GM19463 (cell line): ENCODE results near the gene OR7D4.
"Not testable (repeated sequence)": the region's sequence is repeated elsewhere in the genome, so short reads cannot be mapped to it uniquely, and the experiment has no call there.

ENCODE experiments used
- ATAC-seq: cut with Tn5 transposase; IDR thresholded peaks from one replicate; pipeline ENCODE4 v1.9.1; 2021; ENCODE audit warnings: mild to moderate bottlenecking, moderate library complexity; ENCODE audit not compliant: unreplicated experiment

Gene OR7D4

GRCh38 chr19:9219489-9219888 lies at the start of gene OR7D4:
TSS of gene OR7D4 (minus strand) at chr19:9219589. CDS start at chr19:9214837, 4,752 bp downstream.
- no peak for ATAC-seq

GRCh38 chr19:9251236-9251635 lies 31.8 kb upstream of the OR7D4 start:
- no peak for ATAC-seq

DNA sequence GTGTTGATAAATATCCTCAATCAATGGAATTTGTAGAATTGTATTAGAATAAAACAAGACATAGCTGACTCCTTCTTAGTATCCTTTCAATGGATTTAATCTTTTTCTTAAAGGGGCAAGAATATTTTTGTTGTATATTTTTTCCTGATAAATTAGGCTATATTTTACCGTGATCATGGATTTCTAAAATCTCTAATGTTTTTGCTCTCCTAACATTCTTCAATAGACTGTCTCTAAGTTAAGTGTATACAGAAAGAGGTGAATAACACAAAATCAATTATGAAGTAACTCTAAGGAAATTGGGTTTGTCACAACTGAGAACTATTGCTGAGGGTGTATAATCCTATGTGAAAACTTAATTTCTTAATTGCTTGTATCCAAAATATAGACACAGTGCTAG lies 31.2 kb upstream of the OR7D4 start, which contains the start of gene OR7E24:
Gene OR7E24 (plus strand): TSS at position 301 of the 400 bp plus-strand sequence. CDS start 114 bp downstream, outside the sequence.
- no peak for ATAC-seq

- ATAC-seq = no peak
Observed at GRCh38 chr19:9205501-9206113, 13.8 kb downstream of the OR7D4 start.

GRCh38 chr19:9198044-9198443 lies 21.3 kb downstream of the OR7D4 start:
- not testable (repeated sequence) for ATAC-seq

DNA sequence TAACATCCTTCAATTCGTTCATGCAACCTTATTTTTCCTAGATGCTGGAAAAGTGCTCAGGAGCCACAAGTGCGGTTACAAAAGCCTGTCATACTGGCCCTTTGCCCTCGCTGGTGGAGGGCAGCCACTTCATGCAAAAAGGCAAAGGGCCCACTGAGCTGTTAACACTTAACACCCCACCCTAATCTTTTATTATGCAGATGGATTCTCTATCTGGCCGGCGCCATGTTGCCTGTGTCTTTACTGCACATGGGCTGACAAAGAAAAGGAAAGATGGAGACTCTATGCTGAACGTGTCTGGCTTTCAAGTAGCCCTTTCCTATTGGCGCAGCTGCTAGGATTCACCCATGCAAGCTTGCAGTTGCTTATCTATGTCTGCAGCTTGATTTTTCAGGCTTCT lies 29.9 kb downstream of the OR7D4 start:
- no peak for ATAC-seq

GRCh38 chr19:9187191-9187590 lies 32.2 kb downstream of the OR7D4 start:
- no peak for ATAC-seq

- no peak for ATAC-seq
Observed at GRCh38 chr19:9183000-9183399, 36.4 kb downstream of the OR7D4 start.

- ATAC-seq = no peak
Observed at GRCh38 chr19:9178901-9179300, 40.5 kb downstream of the OR7D4 start, which contains the start of gene OR7D2. TSS of gene OR7D2 (plus strand) at chr19:9178979. CDS start at chr19:9185782, 6,803 bp downstream.

DNA sequence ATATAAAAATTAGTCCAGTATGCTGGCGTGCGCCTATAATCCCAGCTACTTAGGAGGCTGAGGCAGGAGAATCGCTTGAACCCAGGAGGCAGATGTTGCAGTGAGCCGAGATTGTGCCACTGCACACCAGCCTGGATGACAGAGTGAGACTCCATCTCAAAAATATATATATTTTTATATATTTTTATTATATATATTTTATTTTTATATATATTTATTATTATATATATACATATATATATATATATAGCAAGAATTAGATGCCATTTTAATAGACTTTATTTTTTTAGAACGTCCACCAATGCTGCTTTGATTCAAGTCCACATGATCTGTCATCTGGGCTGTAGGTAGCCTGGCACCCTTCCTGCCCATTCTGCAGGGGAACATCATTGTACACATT lies 44.1 kb downstream of the OR7D4 start:
- ATAC-seq = no peak

- ATAC-seq = no peak
Observed at GRCh38 chr19:9171393-9171991, 47.9 kb downstream of the OR7D4 start.

DNA sequence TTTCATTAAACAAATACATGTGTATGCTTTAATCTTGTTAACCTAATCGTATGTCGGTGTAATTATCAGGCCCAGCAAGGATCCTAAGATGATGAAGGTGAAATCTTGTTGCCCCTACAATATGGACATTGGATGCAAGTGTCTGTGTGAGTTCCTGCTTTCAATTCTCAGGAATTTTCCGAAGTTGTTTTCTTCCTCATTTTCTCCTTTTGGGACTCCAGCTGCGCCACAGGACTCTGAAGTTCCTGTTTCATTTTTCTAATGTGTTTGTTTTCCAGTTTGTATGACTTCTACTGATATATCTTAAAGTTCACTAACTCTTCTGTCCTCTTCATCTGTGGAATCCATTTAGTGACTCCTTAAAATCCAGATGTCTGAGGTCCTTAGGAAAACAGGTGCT lies 52.5 kb downstream of the OR7D4 start:
- ATAC-seq = no peak

DNA sequence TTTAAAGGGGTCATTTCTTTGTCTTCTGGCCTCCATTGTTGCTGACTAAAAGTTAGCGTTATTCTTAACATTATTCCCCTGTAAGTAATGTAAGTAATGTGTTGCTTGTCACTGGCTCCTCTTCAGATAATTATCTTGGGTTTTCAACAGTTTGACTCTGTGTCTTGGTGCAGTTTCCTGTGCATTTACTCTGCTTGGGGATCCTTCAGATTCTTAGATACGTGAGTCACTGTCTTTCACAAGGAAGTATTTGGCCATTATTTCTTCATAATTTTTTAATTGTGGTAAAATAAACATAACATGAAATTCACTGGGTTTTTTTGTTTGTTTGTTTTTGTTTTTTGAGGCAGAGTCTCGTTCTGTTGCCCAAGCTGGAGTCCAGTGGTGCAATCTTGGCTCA lies 54.1 kb downstream of the OR7D4 start:
- ATAC-seq = no peak

DNA sequence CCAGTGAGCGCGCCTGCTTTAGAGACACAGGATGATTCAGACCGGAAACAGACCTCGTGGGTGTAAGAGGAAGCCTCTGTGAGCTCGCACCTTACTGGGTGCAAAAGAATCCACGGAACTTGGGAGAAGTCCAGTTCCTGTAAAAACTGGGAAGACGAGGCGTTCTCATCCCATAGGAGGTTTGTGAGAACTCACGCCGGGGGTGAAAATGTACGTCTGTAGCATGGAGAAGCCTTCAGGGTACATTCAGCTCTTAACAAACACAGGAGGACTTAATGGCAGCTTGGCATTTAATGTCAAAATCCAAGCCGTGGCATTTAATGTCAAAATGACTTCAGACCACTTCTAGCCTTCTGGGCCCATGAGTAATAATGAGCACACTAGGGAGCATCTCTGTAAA lies 58.0 kb downstream of the OR7D4 start:
- ATAC-seq = no peak
